Measurements from ENCODE around the gene HDHD5.

The HDHD5 gene

GRCh38 chr22:17103351-17103750, 55.7 kb downstream of the HDHD5 start:
- peaks cover 47% of the 10 kb centered on the region for H3K36me3 ChIP-seq (replicated peaks; ENCODE audit: low read depth, low read length)
- peaks cover 4% of the 10 kb centered on the region; the same call in 1 of the 2 replicates for H3K4me1 ChIP-seq (ENCODE audit: low read length)
- H3K9me3 ChIP-seq (ENCODE audit: insufficient read depth, low read length): no peaks in the 10 kb centered on the region
- H3K4me3 ChIP-seq (ENCODE audit: low read length): no peak overlapping the region
- H2AFZ ChIP-seq (ENCODE audit: low read depth, low read length): no peak overlapping the region
- H3K79me2 ChIP-seq (ENCODE audit: low read length): no peaks in the 10 kb centered on the region
- no peak overlapping the region for H3K9ac ChIP-seq (ENCODE audit: low read length)
- H3K27ac ChIP-seq (ENCODE audit: low read length): no peak overlapping the region
- H4K20me1 ChIP-seq (ENCODE audit: insufficient read depth, low read length): 0 out of 2 replicates have a peak, but pooled peaks cover 6% of the 10 kb centered on the region
- TF ChIP-seq EZH2phosphoT487 (IDR thresholded peaks at IDR 0.05; ENCODE audit: low read depth): no peak
- TF ChIP-seq, protein P1, sequence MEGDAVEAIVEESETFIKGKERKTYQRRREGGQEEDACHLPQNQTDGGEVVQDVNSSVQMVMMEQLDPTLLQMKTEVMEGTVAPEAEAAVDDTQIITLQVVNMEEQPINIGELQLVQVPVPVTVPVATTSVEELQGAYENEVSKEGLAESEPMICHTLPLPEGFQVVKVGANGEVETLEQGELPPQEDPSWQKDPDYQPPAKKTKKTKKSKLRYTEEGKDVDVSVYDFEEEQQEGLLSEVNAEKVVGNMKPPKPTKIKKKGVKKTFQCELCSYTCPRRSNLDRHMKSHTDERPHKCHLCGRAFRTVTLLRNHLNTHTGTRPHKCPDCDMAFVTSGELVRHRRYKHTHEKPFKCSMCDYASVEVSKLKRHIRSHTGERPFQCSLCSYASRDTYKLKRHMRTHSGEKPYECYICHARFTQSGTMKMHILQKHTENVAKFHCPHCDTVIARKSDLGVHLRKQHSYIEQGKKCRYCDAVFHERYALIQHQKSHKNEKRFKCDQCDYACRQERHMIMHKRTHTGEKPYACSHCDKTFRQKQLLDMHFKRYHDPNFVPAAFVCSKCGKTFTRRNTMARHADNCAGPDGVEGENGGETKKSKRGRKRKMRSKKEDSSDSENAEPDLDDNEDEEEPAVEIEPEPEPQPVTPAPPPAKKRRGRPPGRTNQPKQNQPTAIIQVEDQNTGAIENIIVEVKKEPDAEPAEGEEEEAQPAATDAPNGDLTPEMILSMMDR (IDR thresholded peaks at IDR 0.05; ENCODE audit: low read depth, low read length): no peak
- no peaks in the 10 kb centered on the region for H3K27me3 ChIP-seq (ENCODE audit: low read depth, low read length)
- no peak overlapping the region for H3K4me2 ChIP-seq (ENCODE audit: low read length)

DNA sequence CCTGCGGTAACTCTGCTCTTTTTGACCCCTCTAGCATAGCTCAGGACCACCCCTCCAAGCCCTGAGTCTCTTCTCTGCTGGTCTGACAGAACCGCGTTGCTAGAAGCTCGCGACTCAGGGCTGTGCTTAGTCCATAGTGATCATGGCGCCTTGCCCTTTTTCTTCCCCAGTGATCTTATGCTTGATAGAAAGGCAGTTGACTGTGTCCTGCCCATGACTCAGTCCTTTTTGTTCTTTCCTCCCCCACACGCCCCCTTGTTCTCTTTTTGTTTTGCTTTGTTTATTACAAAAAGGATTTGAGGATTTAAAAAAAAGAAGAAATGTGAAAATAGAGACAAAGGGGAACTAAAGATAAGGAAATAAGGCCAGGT, 56.8 kb downstream of the HDHD5 start:
- H3K4me3 ChIP-seq (ENCODE audit: low read length): no peak overlapping the region
- TF ChIP-seq, protein P1 (IDR thresholded peaks at IDR 0.05; ENCODE audit: low read depth, low read length): no peak
- no peak for TF ChIP-seq EZH2phosphoT487 (IDR thresholded peaks at IDR 0.05; ENCODE audit: low read depth)
- H3K27me3 ChIP-seq (ENCODE audit: low read depth, low read length): no peaks in the 10 kb centered on the region
- H2AFZ ChIP-seq (ENCODE audit: low read depth, low read length): no peak overlapping the region
- H3K4me1 ChIP-seq (ENCODE audit: low read length): peaks cover 9% of the 10 kb centered on the region; the same call in 1 of the 2 replicates
- H3K4me2 ChIP-seq (ENCODE audit: low read length): no peak overlapping the region
- H3K79me2 ChIP-seq (ENCODE audit: low read length): no peaks in the 10 kb centered on the region
- H4K20me1 ChIP-seq (ENCODE audit: insufficient read depth, low read length): peaks cover 14% of the 10 kb centered on the region; the same call in 1 of the 2 replicates
- no peak overlapping the region for H3K27ac ChIP-seq (ENCODE audit: low read length)
- H3K9ac ChIP-seq (ENCODE audit: low read length): no peak overlapping the region
- peaks cover 48% of the 10 kb centered on the region for H3K36me3 ChIP-seq (replicated peaks; ENCODE audit: low read depth, low read length)
- no peaks in the 10 kb centered on the region for H3K9me3 ChIP-seq (ENCODE audit: insufficient read depth, low read length)

GRCh38 chr22:17101475-17102296, 57.4 kb downstream of the HDHD5 start:
- no peaks in the 10 kb centered on the region for H3K9me3 ChIP-seq (ENCODE audit: insufficient read depth, low read length)
- H3K36me3 ChIP-seq (replicated peaks; ENCODE audit: low read depth, low read length): peaks cover 48% of the 10 kb centered on the region
- no peaks in the 10 kb centered on the region for H3K79me2 ChIP-seq (ENCODE audit: low read length)
- no peak overlapping the region for H3K27ac ChIP-seq (ENCODE audit: low read length)
- no peak for TF ChIP-seq EZH2phosphoT487 (IDR thresholded peaks at IDR 0.05; ENCODE audit: low read depth)
- TF ChIP-seq, protein P1 (IDR thresholded peaks at IDR 0.05; ENCODE audit: low read depth, low read length): no peak
- peaks cover 18% of the 10 kb centered on the region; the same call in 1 of the 2 replicates for H4K20me1 ChIP-seq (ENCODE audit: insufficient read depth, low read length)
- H2AFZ ChIP-seq (ENCODE audit: low read depth, low read length): no peak overlapping the region
- H3K27me3 ChIP-seq (ENCODE audit: low read depth, low read length): no peaks in the 10 kb centered on the region
- no peak overlapping the region for H3K4me2 ChIP-seq (ENCODE audit: low read length)
- H3K4me3 ChIP-seq (ENCODE audit: low read length): no peak overlapping the region
- no peak overlapping the region for H3K9ac ChIP-seq (ENCODE audit: low read length)
- peaks cover 13% of the 10 kb centered on the region; the same call in 1 of the 2 replicates for H3K4me1 ChIP-seq (ENCODE audit: low read length)

- peaks cover 23% of the 10 kb centered on the region; the same call in 1 of the 2 replicates for H4K20me1 ChIP-seq (ENCODE audit: insufficient read depth, low read length)
- H3K36me3 ChIP-seq (replicated peaks; ENCODE audit: low read depth, low read length): peaks cover 42% of the 10 kb centered on the region
- no peak overlapping the region for H3K27ac ChIP-seq (ENCODE audit: low read length)
- no peak overlapping the region for H3K4me3 ChIP-seq (ENCODE audit: low read length)
- no peak overlapping the region for H3K9ac ChIP-seq (ENCODE audit: low read length)
- H3K27me3 ChIP-seq (ENCODE audit: low read depth, low read length): no peaks in the 10 kb centered on the region
- no peaks in the 10 kb centered on the region for H3K9me3 ChIP-seq (ENCODE audit: insufficient read depth, low read length)
- no peak overlapping the region for H3K4me2 ChIP-seq (ENCODE audit: low read length)
- TF ChIP-seq EZH2phosphoT487 (IDR thresholded peaks at IDR 0.05; ENCODE audit: low read depth): no peak
- TF ChIP-seq, protein P1 (IDR thresholded peaks at IDR 0.05; ENCODE audit: low read depth, low read length): no peak
- peaks cover 13% of the 10 kb centered on the region; the same call in 1 of the 2 replicates for H3K4me1 ChIP-seq (ENCODE audit: low read length)
- no peak overlapping the region for H2AFZ ChIP-seq (ENCODE audit: low read depth, low read length)
- H3K79me2 ChIP-seq (ENCODE audit: low read length): no peaks in the 10 kb centered on the region
Measured at GRCh38 chr22:17100621-17101020, 58.5 kb downstream of the HDHD5 start.
